ENCODE measurements around the gene REV1. TPM values are rescaled to one million over a fixed set of nuclear protein-coding genes. Genes with fewer than 3 reads are reported as not detected.

REV1 gene
- total and polyA plus RNA-seq, 4 donors: 4.0 to 37.7 (median 16.2) TPM

GRCh38 chr2:99442837-99443236 lies 47.0 kb downstream of the REV1 start:
- Histone ChIP-seq H3K36me3 (ENCODE audit: control insufficient read depth in 4 of 4, insufficient read depth in 3 of 4, low read depth in 1 of 4, low read length in 3 of 4) (peaks cover 1 to 18% (median 14%) of the 10 kb centered on the region in 4 donors), H3K4me1 (ENCODE audit: control insufficient read depth in 4 of 4, insufficient read depth in 4 of 4, low read length in 3 of 4) (no peaks in the 10 kb centered on the region), H3K27ac (ENCODE audit: low read depth in 1 of 2, low read length in 2 of 2) (no peak overlapping the region), H3K27me3 (ENCODE audit: control insufficient read depth in 4 of 4, insufficient read depth in 4 of 4, low read length in 3 of 4) (no peaks in the 10 kb centered on the region), H3K4me3 (ENCODE audit: low read depth in 1 of 3, low read length in 3 of 3) (no peak overlapping the region), H3K9ac (ENCODE audit: low read depth in 1 of 2, low read length in 2 of 2) (no peak overlapping the region), H3K9me3 (ENCODE audit: control insufficient read depth in 4 of 4, low read length in 3 of 4) (no peaks in the 10 kb centered on the region)
- no peak for DNase-seq (ENCODE audit: low spot score)
- WGBS: 72% methylated on average over 1 of the region's 1 CpG
- TF ChIP-seq RAD21 (IDR thresholded peaks at IDR 0.05) (peak; percentile 54 to 68), MAX (IDR thresholded peaks at IDR 0.05) (no peak)
- TF ChIP-seq, protein P1, sequence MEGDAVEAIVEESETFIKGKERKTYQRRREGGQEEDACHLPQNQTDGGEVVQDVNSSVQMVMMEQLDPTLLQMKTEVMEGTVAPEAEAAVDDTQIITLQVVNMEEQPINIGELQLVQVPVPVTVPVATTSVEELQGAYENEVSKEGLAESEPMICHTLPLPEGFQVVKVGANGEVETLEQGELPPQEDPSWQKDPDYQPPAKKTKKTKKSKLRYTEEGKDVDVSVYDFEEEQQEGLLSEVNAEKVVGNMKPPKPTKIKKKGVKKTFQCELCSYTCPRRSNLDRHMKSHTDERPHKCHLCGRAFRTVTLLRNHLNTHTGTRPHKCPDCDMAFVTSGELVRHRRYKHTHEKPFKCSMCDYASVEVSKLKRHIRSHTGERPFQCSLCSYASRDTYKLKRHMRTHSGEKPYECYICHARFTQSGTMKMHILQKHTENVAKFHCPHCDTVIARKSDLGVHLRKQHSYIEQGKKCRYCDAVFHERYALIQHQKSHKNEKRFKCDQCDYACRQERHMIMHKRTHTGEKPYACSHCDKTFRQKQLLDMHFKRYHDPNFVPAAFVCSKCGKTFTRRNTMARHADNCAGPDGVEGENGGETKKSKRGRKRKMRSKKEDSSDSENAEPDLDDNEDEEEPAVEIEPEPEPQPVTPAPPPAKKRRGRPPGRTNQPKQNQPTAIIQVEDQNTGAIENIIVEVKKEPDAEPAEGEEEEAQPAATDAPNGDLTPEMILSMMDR (IDR thresholded peaks at IDR 0.05; ENCODE audit: low read depth, low read length, missing input control): peak; percentile 11

DNA sequence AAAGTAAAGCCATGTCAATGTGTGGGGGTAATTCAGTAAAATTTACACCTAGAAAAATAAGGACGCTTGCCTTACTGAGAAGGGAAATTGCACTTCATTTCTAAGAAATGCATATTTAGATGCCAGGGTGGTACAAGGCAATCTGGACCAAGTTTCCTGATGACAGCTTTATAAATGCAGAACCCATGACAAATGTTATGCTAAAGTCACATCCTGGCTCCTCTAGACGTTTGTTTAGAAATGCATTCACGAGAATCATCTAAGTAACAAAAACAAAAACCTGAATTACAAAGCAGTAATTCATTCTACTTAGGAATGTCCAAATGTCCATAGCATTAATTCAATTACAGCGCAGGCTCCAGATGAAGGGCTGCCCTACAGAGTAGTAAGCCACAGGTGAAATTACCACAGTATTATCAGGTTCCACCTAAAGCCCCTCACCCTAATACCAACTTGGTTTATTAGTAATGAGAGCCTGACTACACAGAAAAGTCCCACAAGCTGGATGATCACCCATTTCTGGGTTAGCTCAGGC lies 49.8 kb downstream of the REV1 start:
- Histone ChIP-seq H3K9me3 (ENCODE audit: control insufficient read depth in 4 of 4, low read length in 3 of 4) (no peaks in the 10 kb centered on the region), H3K4me1 (ENCODE audit: control insufficient read depth in 4 of 4, insufficient read depth in 4 of 4, low read length in 3 of 4) (no peaks in the 10 kb centered on the region), H3K27me3 (ENCODE audit: control insufficient read depth in 4 of 4, insufficient read depth in 4 of 4, low read length in 3 of 4) (no peaks in the 10 kb centered on the region), H3K36me3 (ENCODE audit: control insufficient read depth in 4 of 4, insufficient read depth in 3 of 4, low read depth in 1 of 4, low read length in 3 of 4) (peaks cover 0 to 20% (median 13%) of the 10 kb centered on the region in 4 donors), H3K27ac (ENCODE audit: low read depth in 1 of 2, low read length in 2 of 2) (no peak overlapping the region), H3K4me3 (ENCODE audit: low read depth in 1 of 3, low read length in 3 of 3) (no peak overlapping the region), H3K9ac (ENCODE audit: low read depth in 1 of 2, low read length in 2 of 2) (no peak overlapping the region)
- WGBS: 84% methylated on average over 4 of the region's 4 CpGs
- no peak for DNase-seq (ENCODE audit: low spot score)
- no peak for TF ChIP-seq FOXA1 (IDR thresholded peaks at IDR 0.05)
- no peak for TF ChIP-seq JUND (IDR thresholded peaks at IDR 0.05)
- TF ChIP-seq NR2F2 (IDR thresholded peaks at IDR 0.05): no peak
- TF ChIP-seq RXRA (IDR thresholded peaks at IDR 0.05): no peak
- no peak for TF ChIP-seq ZBTB33 (IDR thresholded peaks at IDR 0.05)
- no peak for TF ChIP-seq ATF3 (IDR thresholded peaks at IDR 0.05)
- no peak for TF ChIP-seq REST (IDR thresholded peaks at IDR 0.05)
- TF ChIP-seq YY1 (IDR thresholded peaks at IDR 0.05): no peak
- no peak for TF ChIP-seq HNF4G (IDR thresholded peaks at IDR 0.05)
- no peak for TF ChIP-seq HNF4A (conservative IDR thresholded peaks at IDR 0.05)
- TF ChIP-seq TAF1 (conservative IDR thresholded peaks at IDR 0.05): no peak
- no peak for TF ChIP-seq FOXA2 (IDR thresholded peaks at IDR 0.05)
- no peak for TF ChIP-seq GABPA (IDR thresholded peaks at IDR 0.05 in 1 of 2, conservative IDR thresholded peaks at IDR 0.05 in 1 of 2)
- TF ChIP-seq EGR1 (IDR thresholded peaks at IDR 0.05; ENCODE audit: low read depth in 2 of 2): no peak
- TF ChIP-seq SP1 (IDR thresholded peaks at IDR 0.05): no peak
- TF ChIP-seq MAX (IDR thresholded peaks at IDR 0.05): no peak
- TF ChIP-seq RAD21 (IDR thresholded peaks at IDR 0.05): no peak
- TF ChIP-seq, protein P1 (IDR thresholded peaks at IDR 0.05; ENCODE audit: low read depth, low read length, missing input control): no peak

All from liver (tissue), 9 donors.